ENCODE results near the gene CLSTN2.

Gene CLSTN2

GRCh38 chr3:140597364-140597763, 662.4 kb downstream of the CLSTN2 start:
- Histone ChIP-seq H3K79me2 (ENCODE audit: insufficient read depth, low read depth) (no peaks in the 10 kb centered on the region), H4K20me1 (ENCODE audit: insufficient read depth) (no peaks in the 10 kb centered on the region), H3K4me1 (ENCODE audit: low read depth, poor library complexity, severe bottlenecking) (no peaks in the 10 kb centered on the region), H2AFZ (ENCODE audit: low read depth) (no peak overlapping the region), H3K27ac (no peak overlapping the region), H3K27me3 (ENCODE audit: insufficient read depth, low read depth) (no peaks in the 10 kb centered on the region), H3K4me3 (IDR thresholded peaks at IDR 0.05; ENCODE audit: insufficient read depth, low read depth, low read length) (no peak overlapping the region), H3K36me3 (ENCODE audit: insufficient read depth) (no peaks in the 10 kb centered on the region), H3K9ac (no peak overlapping the region), H3K4me2 (no peak overlapping the region)
- TF ChIP-seq CTCF (conservative IDR thresholded peaks at IDR 0.05; ENCODE audit: low read depth, low read length): no peak

DNA sequence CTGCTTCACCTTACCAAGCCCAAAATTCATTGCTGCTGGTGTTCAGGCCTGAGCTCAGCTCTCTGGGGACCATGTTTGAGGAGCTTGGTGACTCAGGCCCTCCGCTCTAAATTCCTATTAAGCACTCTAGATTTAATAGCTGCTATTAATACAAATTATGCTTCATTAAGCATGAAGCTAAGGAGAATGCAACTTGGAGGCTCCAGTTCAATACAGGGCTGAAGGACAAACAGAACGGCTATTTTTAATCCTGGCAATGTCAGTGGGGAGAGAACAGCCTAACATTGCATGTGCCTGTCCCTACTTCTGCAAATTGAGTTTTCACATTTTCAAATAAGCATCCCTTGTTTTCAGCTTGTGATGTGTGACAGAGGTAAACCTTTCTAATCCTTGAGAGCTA, 662.8 kb downstream of the CLSTN2 start:
- H2AFZ ChIP-seq (ENCODE audit: low read depth): no peak overlapping the region
- no peaks in the 10 kb centered on the region for H3K4me1 ChIP-seq (ENCODE audit: low read depth, poor library complexity, severe bottlenecking)
- no peak overlapping the region for H3K27ac ChIP-seq
- TF ChIP-seq CTCF (conservative IDR thresholded peaks at IDR 0.05; ENCODE audit: low read depth, low read length): no peak
- no peak overlapping the region for H3K4me2 ChIP-seq
- no peaks in the 10 kb centered on the region for H3K27me3 ChIP-seq (ENCODE audit: insufficient read depth, low read depth)
- H3K79me2 ChIP-seq (ENCODE audit: insufficient read depth, low read depth): no peaks in the 10 kb centered on the region
- no peaks in the 10 kb centered on the region for H3K36me3 ChIP-seq (ENCODE audit: insufficient read depth)
- H3K9ac ChIP-seq: no peak overlapping the region
- no peaks in the 10 kb centered on the region for H4K20me1 ChIP-seq (ENCODE audit: insufficient read depth)
- H3K4me3 ChIP-seq (IDR thresholded peaks at IDR 0.05; ENCODE audit: insufficient read depth, low read depth, low read length): no peak overlapping the region

DNA sequence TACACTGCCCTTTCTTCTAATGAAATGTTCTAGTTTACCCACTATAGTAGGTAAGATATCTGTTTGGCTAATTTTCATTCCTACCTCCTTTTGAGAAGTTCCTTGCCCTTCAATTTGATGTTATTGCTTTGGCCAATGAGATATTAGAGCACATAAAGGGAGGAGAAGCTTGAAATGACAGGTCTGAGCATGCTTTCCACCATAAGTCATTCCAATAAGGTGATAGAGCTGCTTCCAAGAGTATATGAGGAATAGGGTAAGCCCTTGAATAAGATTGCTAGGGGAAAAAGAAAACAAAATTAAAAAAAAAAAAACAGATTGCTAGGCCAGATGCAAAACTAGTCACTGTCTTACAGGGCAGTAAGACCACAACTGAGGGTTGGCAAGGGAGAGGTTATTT, 664.0 kb downstream of the CLSTN2 start:
- H3K4me2 ChIP-seq: no peak overlapping the region
- H3K4me1 ChIP-seq (ENCODE audit: low read depth, poor library complexity, severe bottlenecking): no peaks in the 10 kb centered on the region
- no peak for TF ChIP-seq CTCF (conservative IDR thresholded peaks at IDR 0.05; ENCODE audit: low read depth, low read length)
- H3K9ac ChIP-seq: no peak overlapping the region
- H3K79me2 ChIP-seq (ENCODE audit: insufficient read depth, low read depth): no peaks in the 10 kb centered on the region
- no peak overlapping the region for H2AFZ ChIP-seq (ENCODE audit: low read depth)
- no peak overlapping the region for H3K4me3 ChIP-seq (IDR thresholded peaks at IDR 0.05; ENCODE audit: insufficient read depth, low read depth, low read length)
- no peak overlapping the region for H3K27ac ChIP-seq
- no peaks in the 10 kb centered on the region for H3K36me3 ChIP-seq (ENCODE audit: insufficient read depth)
- no peaks in the 10 kb centered on the region for H4K20me1 ChIP-seq (ENCODE audit: insufficient read depth)
- no peaks in the 10 kb centered on the region for H3K27me3 ChIP-seq (ENCODE audit: insufficient read depth, low read depth)

DNA sequence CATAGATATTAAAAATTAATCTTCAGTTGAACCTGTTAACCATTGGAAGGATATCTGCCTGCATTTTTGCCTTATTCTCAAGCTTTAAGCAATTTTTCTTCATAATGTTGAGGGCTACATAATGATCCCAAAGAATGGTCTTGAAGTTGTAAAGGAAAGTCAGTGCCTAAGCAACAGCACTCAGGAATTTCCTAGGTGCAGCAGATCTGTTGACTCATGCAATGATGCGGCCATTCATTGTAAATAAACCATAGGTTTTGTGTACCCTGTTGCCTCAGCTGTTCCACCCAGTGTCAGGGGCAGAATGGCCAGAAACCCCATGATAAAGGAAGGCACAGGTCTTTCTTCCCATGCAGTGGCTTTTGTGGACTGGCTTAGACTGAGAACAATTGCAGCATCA, 664.5 kb downstream of the CLSTN2 start:
- Histone ChIP-seq H4K20me1 (ENCODE audit: insufficient read depth) (no peaks in the 10 kb centered on the region), H3K4me1 (ENCODE audit: low read depth, poor library complexity, severe bottlenecking) (no peaks in the 10 kb centered on the region), H2AFZ (ENCODE audit: low read depth) (no peak overlapping the region)

More for the DNA sequence above, 664.5 kb downstream of the CLSTN2 start:
- TF ChIP-seq CTCF (conservative IDR thresholded peaks at IDR 0.05; ENCODE audit: low read depth, low read length): no peak
- Histone ChIP-seq H3K27me3 (ENCODE audit: insufficient read depth, low read depth) (no peaks in the 10 kb centered on the region), H3K4me2 (no peak overlapping the region), H3K27ac (no peak overlapping the region), H3K4me3 (IDR thresholded peaks at IDR 0.05; ENCODE audit: insufficient read depth, low read depth, low read length) (no peak overlapping the region), H3K79me2 (ENCODE audit: insufficient read depth, low read depth) (no peaks in the 10 kb centered on the region), H3K9ac (no peak overlapping the region), H3K36me3 (ENCODE audit: insufficient read depth) (no peaks in the 10 kb centered on the region)
